ENCODE data around the gene TPRG1L. TPM values are rescaled to one million over a fixed set of nuclear protein-coding genes. Genes with fewer than 3 reads are reported as not detected.

TPRG1L gene
- total RNA-seq, 1 experiment from 2014 or later, result 32.0 TPM

DNA sequence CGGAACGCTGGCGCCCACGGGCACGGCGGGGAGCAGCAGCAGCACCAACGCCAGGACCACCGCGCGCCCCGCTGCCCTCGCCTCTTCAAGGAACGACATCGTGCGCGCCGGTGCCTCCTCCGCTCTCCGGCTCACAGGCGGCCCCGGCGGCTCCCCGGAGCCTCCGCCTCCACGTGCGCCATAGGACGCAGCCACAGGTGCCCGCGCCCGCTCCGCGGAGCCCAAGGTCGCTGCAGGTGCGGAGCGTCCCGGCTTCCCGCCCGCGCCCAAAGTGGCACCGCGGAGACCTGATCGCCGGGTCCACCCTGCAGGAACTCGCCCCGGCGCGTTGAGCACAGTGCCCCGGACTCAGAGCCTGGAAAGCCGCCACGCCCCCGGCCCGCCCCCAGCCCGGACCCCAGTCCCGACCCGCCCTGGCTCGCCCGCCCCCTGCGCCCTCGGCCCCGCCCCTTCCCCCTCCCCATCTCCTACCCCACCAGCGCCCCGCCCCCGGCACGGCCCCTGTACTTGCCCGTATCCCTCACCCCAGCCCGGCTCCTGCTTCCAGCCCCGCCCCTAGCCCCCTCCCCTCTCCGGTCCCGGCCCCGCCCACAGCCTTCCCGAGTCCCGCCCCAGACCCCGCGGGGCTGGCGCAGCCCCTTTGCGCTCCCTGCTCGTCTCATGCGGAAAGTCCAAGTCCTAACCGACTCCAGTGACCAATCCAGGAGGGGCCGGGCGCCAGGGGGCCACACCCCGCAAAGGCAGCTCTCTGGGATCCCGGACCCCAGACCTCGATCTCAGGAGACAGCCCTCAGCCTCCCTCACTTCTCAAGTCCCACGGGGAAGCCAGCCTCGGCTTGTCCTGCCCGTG is 13.4 kb upstream of the TPRG1L start, which contains the start of gene MEGF6:
Gene MEGF6, minus strand, starts transcription at position 339 of the 850 bp plus-strand sequence. Its CDS starts 240 bp downstream, at position 99.
- Histone ChIP-seq H3K27me3 (ENCODE audit: low read length) (no peaks in the 10 kb centered on the region), H3K9me2 (replicated peaks; ENCODE audit: low read length) (no peaks in the 10 kb centered on the region), H3K4me3 (ENCODE audit: low read length) (peak within 1 kb of the TSS; percentile 73), H4K20me1 (ENCODE audit: low read length) (no peaks in the 10 kb centered on the region), H3K79me2 (ENCODE audit: low read length) (no peaks in the 10 kb centered on the region), H3K9me3 (ENCODE audit: low read length) (no peaks in the 10 kb centered on the region), H3K36me3 (ENCODE audit: low read depth, low read length) (no peaks in the 10 kb centered on the region), H3K4me1 (ENCODE audit: insufficient read depth, low read length) (peaks cover 32% of the 10 kb centered on the region), H3K9ac (ENCODE audit: low read length) (no peak within 1 kb of the TSS), H2AFZ (ENCODE audit: low read length) (peak within 1 kb of the TSS; percentile 86), H3K4me2 (ENCODE audit: low read length) (peak within 1 kb of the TSS; percentile 90), H3K27ac (ENCODE audit: low read length) (no peak within 1 kb of the TSS), H3F3A (ENCODE audit: low read length, unreplicated experiment) (no peaks in the 10 kb centered on the region)
- DNase-seq (peak; percentile 75), ATAC-seq (peak; percentile 60)
- BruUV-seq (replicated peaks), result no TSS peak
- intact Hi-C loops (cut with micrococcal nuclease), result no loop called here
- ChIA-PET CTCF (no interaction called here), POLR2A (ENCODE audit: unreplicated experiment) (no interaction called here)
- TF ChIP-seq CTCF (conservative IDR thresholded peaks at IDR 0.05; ENCODE audit: low read depth, low read length) (no peak), EZH2 (IDR thresholded peaks at IDR 0.05; ENCODE audit: low read length, unreplicated experiment) (no peak), EZH2phosphoT487 (IDR thresholded peaks at IDR 0.05; ENCODE audit: borderline replicate concordance, low read length) (no peak)

GRCh38 chr1:3612123-3612522 is 12.7 kb upstream of the TPRG1L start:
- H3K4me2 ChIP-seq (ENCODE audit: low read length), result peak overlapping the region; percentile 77
- no peak overlapping the region for H3K9ac ChIP-seq (ENCODE audit: low read length)
- H2AFZ ChIP-seq (ENCODE audit: low read length), result peak overlapping the region; percentile 54; the same call in 1 of the 2 replicates
- H3K9me2 ChIP-seq (replicated peaks; ENCODE audit: low read length), result no peaks in the 10 kb centered on the region
- no TSS peak for BruUV-seq (replicated peaks)
- POLR2A ChIA-PET (ENCODE audit: unreplicated experiment), result no interaction called here
- no peaks in the 10 kb centered on the region for H3K79me2 ChIP-seq (ENCODE audit: low read length)
- no peaks in the 10 kb centered on the region for H3K36me3 ChIP-seq (ENCODE audit: low read depth, low read length)
- H3K9me3 ChIP-seq (ENCODE audit: low read length), result no peaks in the 10 kb centered on the region
- no peaks in the 10 kb centered on the region for H3K27me3 ChIP-seq (ENCODE audit: low read length)
- intact Hi-C loops (cut with micrococcal nuclease), result no loop called here
- peaks cover 32% of the 10 kb centered on the region for H3K4me1 ChIP-seq (ENCODE audit: insufficient read depth, low read length)
- no peak for DNase-seq
- no peak overlapping the region for H3K27ac ChIP-seq (ENCODE audit: low read length)
- no peak for ATAC-seq
- H4K20me1 ChIP-seq (ENCODE audit: low read length), result no peaks in the 10 kb centered on the region
- H3K4me3 ChIP-seq (ENCODE audit: low read length), result peak overlapping the region; percentile 57; the same call in 1 of the 2 replicates
- CTCF ChIA-PET, result no interaction called here
- no peaks in the 10 kb centered on the region for H3F3A ChIP-seq (ENCODE audit: low read length, unreplicated experiment)
- no peak for TF ChIP-seq EZH2phosphoT487 (IDR thresholded peaks at IDR 0.05; ENCODE audit: borderline replicate concordance, low read length)
- 0 out of 2 replicates have a peak, but pooled peaks have one; percentile 34 for TF ChIP-seq CTCF (conservative IDR thresholded peaks at IDR 0.05; ENCODE audit: low read depth, low read length)
